ENCODE data around the gene AKAP6. TPM values are rescaled to one million over a fixed set of nuclear protein-coding genes. Genes with fewer than 3 reads are reported as not detected.

The AKAP6 gene
- total RNA-seq, 1 donor from 2014 or later = 0.29 TPM

GRCh38 chr14:32650030-32650429 is 320.9 kb downstream of the AKAP6 start:
- no peak for DNase-seq (ENCODE audit: extremely low read depth, low read depth, low spot score)

DNA sequence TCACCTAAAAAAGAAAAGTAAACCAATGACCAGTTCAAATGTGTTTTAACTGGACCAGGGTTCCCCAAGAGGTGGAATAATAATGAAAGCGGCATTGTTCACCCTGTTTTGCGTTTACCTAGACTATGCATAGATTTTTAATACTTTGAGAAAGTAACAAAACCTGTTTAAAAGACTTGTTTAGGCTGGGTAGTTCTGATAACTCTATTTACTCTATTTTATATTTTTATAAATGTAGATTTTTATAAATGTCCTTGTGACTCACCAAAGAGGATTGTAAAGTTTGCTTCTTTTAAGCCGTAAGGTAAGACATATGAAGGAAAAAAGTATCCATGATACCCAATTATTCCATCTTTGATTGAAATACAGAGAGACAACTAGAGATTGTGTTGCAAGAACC is 321.6 kb downstream of the AKAP6 start:
- no peak for DNase-seq (ENCODE audit: extremely low read depth, low read depth, low spot score)

DNA sequence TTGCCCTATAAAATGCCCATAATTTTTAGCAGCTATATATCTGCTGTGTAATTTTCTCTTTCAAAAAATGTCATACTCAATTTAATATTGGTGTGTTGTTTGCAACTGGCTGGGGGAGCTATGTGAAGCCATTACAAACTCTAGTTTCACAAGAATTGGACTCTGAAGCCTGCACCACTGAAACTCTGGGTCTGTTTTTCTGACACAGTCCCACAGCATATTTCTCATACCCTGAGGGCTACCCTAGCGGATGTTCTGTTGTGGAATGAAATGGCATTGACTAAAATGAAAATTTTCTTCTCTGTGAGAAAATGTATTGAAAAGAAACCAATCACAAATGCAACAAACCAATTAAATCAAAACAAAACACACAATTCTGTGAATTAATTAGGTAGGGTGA is 325.0 kb downstream of the AKAP6 start:
- DNase-seq (ENCODE audit: extremely low read depth, low read depth, low spot score) = no peak

DNA sequence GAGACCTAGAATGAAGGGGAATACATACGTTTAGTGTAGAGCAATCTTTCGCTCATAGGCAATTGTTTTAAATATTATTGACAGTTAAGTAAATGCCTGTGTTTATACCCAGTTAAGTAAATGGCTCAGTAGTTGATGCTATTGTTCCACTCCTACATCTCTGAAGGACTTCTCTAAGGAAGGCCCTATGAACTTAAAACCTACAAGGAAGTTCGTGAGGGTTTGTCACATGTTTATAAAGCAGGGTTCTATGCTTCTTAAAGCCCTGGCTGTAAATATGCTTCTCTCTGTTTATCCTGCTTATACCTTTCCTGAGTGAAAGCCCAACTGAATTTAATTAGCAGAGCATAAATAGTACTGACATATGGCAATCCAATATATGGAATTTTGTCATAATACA is 327.5 kb downstream of the AKAP6 start:
- no peak for DNase-seq (ENCODE audit: extremely low read depth, low read depth, low spot score)

- DNase-seq (ENCODE audit: extremely low read depth, low read depth, low spot score) = no peak
These were observed 328.0 kb downstream of the AKAP6 start for GRCh38 chr14:32657081-32657480.

DNA sequence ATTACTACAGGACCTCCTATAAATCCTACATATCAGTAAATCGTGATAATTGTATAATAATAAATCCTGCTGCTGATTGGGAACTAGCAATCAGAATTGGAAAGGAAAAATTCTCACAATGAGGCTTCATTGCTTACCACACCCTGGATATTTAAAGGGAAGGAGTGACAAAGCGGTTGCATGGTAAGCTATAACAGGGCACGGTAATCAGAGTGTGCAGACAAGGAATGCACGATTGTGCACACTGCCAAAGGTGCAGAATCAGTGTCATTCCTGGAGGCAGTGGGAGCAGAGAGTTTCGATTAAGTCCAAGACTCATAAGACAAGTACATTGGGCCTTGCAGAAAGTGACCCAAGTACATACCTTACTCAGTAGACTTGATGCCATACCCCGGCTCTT is 332.1 kb downstream of the AKAP6 start:
- no peak for DNase-seq (ENCODE audit: extremely low read depth, low read depth, low spot score)

DNA sequence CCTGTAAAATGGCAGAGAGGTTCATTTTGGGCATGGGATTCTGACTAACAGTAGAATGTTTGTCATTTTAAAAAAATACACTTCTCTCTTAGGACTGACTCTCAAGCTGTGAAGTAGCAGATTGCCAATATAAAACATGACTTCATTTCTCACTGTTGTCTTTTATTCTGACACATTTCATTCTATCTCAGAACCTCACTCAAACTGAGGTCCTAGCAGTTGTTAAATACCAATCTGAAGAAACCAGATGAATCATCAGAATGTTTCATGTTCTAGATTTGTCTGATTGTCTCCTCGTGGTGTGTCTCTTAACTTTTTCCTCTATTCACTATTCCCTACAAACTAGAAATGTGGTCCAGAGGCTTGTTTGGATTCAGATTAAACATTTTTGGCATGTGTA is 333.1 kb downstream of the AKAP6 start:
- no peak for DNase-seq (ENCODE audit: extremely low read depth, low read depth, low spot score)

DNA sequence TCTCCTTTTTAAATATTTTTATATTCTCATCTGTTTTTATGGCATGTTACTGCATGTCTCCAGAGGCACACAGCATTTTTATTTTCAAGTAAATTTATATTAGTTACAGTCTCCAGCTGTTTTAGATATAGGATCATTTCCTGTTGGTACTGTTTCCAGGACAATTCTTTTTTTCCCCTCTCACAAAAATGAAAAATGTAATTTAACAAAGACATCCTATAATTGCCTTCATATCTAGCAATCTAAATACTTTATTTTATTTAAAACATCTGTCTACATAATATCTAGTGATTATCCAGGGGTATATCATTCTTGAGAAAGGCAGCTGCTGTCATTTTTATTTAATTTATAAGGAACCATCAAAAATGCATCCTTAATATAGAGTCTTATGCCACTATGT is 337.2 kb downstream of the AKAP6 start:
- DNase-seq (ENCODE audit: extremely low read depth, low read depth, low spot score) = no peak

DNA sequence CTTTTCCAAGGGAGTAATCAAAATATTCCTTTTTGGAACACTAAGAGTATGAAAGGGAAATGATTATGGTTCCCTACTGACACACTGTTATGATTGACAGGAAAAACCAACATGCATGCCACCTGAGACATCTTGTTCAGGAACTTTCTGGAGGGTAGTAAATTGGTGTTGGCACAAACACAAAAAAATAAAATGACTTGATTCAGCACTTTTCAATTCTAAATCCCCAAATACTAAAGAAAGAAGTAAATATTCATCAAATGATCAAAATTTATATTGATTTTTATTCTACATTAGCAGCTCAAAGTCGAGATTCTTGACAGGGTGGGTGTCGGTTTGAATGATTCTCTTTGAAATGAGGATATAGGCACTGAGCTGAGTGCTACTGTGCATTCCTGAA is 338.2 kb downstream of the AKAP6 start:
- DNase-seq (ENCODE audit: extremely low read depth, low read depth, low spot score) = no peak

DNA sequence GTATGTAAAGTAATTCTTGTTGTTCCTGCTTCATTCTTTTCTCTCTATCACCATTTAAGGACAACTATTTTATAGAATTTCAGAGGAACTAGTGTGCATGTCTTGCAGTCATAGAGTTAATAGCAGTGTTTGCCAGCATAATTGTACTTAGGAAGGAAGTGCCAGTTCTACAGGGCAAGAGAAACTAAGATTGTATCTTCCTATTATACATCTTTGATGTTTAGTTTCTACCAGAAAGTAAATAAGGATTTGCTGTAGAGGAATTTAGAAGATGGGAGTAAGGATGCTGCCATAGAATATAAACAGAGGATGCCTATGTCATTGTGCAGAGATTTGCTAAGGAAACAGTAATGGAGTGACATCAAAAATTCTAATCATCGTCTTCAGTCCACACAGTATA is 338.7 kb downstream of the AKAP6 start:
- no peak for DNase-seq (ENCODE audit: extremely low read depth, low read depth, low spot score)

GRCh38 chr14:32669391-32669790 is 340.3 kb downstream of the AKAP6 start:
- no peak for DNase-seq (ENCODE audit: extremely low read depth, low read depth, low spot score)

- no peak for DNase-seq (ENCODE audit: extremely low read depth, low read depth, low spot score)
These were observed 346.3 kb downstream of the AKAP6 start for GRCh38 chr14:32675433-32675832.

- DNase-seq (ENCODE audit: extremely low read depth, low read depth, low spot score) = no peak
These were observed 348.2 kb downstream of the AKAP6 start for GRCh38 chr14:32677129-32677780.

DNA sequence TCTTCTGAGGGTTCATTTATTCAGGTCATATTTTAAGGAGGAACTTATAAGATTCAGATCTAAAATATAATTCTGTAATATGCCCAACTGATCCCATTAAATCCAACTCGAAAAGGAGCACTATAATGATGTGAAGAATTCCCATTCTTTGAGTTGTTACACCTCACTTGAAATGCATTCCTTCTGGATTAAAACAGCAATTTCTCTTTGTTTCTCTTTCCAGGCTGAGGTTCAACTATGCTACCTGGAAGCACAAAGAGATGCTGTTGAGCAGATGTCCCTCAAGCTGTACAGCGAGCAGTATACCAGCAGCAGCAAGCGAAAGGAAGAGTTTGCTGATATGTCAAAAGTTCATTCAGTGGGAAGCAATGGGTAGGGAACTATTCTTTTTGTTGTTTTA is 349.0 kb downstream of the AKAP6 start:
- no peak for DNase-seq (ENCODE audit: extremely low read depth, low read depth, low spot score)

DNA sequence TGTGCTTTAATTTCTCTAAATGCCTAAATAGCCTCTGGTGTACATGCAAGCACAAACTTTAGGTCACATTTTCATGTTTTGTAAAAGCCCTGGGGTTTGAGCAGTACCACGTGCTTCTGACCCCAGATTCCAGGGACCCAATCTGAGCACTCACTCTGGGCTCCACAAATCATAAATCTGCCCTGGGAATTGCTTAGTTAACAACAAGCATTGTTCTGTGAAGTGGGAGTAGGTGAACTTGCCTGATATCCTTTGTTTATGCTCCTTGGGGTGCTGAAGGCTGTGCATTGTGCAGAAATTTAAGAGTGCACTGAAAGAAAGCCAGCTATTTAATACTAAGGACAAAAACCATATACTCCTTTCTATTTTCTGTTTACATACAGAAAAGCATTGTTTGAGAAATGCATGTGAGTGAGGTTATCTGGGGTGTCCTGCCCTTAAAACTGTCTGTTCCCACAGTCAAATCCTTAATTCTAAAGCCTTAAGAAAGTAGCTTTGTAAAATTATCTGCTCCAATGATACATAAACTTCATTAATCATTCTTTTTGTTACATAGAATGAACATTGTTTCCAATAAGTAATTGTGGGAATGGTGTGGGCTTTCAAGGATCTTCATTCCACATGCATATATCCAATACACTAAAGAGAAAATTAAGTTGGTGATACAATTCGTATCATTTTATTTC is 351.0 kb downstream of the AKAP6 start:
- DNase-seq (ENCODE audit: extremely low read depth, low read depth, low spot score) = no peak

GRCh38 chr14:32681598-32681997 is 352.5 kb downstream of the AKAP6 start:
- DNase-seq (ENCODE audit: extremely low read depth, low read depth, low spot score) = no peak

DNA sequence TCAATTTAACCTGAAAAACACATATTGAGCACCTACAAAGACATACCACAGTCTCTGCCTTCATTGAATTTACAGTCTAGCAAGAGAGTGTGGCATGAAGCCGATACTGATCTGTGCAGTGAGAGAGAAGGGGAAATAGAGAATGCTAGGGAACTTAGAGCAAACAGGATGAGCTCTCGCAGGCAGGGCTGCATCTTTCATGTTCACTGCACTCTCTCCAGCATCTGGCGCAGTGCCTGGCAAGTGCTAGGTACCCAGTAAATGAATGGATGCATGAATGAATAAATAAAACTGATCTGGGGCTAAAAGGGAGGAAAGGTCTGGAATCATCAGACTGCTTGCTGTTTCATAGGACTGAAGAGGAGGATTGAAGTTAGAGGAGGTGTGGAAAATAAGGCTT is 353.1 kb downstream of the AKAP6 start:
- no peak for DNase-seq (ENCODE audit: extremely low read depth, low read depth, low spot score)

- DNase-seq (ENCODE audit: extremely low read depth, low read depth, low spot score) = no peak
These were observed 354.6 kb downstream of the AKAP6 start for GRCh38 chr14:32683679-32684078.

DNA sequence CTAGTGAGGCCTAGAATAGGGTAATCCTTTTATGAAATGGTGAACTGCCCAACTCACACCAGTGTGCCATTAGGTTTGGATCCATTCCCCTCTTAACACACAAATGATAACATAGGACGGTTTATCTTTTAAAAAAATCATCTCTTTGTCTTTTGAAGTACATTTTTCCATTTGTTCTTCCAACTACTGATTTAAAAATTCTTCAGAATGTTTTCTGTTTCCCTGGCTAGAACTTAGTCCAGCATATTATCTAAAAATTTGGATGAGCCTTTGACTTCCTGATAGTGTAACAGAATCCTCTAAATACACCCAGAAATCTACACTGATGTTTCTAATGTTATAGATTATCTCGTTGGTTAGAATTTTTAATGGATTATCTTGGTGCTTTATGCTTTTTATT is 359.8 kb downstream of the AKAP6 start:
- DNase-seq (ENCODE audit: extremely low read depth, low read depth, low spot score) = no peak

DNA sequence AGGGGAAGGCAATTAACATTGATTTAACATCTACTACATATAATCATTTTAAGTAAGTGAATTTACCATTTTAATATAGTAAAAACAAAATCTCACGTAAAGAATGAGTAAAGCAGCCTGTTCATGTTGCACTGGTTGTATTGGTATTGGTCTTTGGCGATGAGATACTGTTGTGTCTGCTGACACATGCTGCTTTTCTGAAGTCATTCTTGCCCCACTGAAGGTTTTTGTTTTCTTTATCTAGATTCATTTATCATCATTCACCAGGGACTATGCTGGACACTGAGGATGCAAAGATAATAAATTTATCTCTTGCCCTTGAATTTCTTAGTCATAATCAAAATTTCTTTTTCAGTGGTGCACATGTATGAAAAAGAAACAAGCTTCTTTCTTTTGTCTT is 363.3 kb downstream of the AKAP6 start:
- no peak for DNase-seq (ENCODE audit: extremely low read depth, low read depth, low spot score)

DNA sequence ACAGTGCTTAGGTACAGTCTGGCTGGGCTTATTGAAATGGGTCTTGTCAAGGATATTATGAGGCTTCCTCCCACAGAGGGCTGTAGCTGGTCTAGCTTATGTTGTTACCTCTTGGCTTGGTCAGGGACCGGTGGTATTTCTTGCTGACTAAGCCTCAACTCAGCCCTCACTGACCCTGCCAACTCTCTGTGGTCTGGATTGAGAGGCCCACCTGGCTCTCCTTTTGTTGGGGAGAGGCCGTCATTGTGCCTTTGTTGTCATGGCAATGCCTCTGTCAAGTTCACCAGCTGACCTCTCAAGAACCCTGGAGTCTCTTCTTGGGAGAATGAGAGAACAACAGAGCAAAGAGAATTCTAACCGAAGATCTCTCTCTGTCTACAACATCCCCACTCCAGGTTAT is 364.0 kb downstream of the AKAP6 start:
- no peak for DNase-seq (ENCODE audit: extremely low read depth, low read depth, low spot score)

DNA sequence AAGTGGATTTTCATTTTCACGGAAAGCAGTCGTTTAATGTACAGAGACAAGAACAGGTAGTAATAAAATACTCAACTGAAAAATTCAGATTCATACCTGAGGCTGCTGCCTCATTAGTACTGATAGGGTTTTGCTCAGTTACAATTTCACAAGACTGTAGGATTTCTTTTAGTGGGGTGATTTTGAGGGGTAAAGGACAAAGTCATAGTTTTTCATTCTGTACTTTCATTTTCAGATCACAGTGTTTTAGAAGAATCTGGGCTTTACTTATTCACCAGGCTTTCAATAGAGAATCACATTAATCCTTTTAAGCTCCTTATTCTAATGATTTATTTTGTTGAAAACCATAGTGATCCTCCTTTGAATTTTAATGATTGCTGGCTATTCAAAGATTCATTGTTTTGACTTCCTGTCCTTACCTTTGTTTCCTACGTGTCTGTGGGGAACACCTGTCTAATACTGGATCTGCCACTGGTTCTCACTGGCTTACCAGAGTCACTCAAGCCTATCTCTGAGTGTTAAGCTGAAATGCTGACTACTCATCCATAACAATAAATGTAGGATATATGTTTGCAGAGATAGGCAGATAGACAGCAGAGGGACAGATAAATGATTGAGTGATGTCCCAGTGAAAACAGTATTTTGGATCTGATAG is 365.8 kb downstream of the AKAP6 start:
- no peak for DNase-seq (ENCODE audit: extremely low read depth, low read depth, low spot score)

Measured in glomerular endothelial cell (primary cell).